Adrenal gland (tissue), 5 donors: ENCODE results near the gene LCN10.

Source experiments
- CTCF ChIP-seq, 6 experiments: fragments of 450-650 bp in 4 of 6; fragments of 200-600 bp in 2 of 6; sonication (generic) in 1 of 6; IDR thresholded peaks; 1 replicate in 5 of 6; 2 replicates in 1 of 6; pipeline versions ENCODE4 v1.5.1 to v1.8.0; 2016 to 2021; ENCODE audit warnings: antibody characterized with exemption in 6 of 6, mild to moderate bottlenecking in 2 of 6, moderate library complexity in 1 of 6
- POLR2A ChIP-seq, 2 donors: fragments of 450-650 bp; IDR thresholded peaks; one replicate each; pipeline ENCODE4 v1.6.1; 2017; ENCODE audit warnings: antibody characterized with exemption in 2 of 2, mild to moderate bottlenecking in 2 of 2, moderate library complexity in 1 of 2
- donor health status: DM: no; HTN: no; CAD: no.

DNA sequence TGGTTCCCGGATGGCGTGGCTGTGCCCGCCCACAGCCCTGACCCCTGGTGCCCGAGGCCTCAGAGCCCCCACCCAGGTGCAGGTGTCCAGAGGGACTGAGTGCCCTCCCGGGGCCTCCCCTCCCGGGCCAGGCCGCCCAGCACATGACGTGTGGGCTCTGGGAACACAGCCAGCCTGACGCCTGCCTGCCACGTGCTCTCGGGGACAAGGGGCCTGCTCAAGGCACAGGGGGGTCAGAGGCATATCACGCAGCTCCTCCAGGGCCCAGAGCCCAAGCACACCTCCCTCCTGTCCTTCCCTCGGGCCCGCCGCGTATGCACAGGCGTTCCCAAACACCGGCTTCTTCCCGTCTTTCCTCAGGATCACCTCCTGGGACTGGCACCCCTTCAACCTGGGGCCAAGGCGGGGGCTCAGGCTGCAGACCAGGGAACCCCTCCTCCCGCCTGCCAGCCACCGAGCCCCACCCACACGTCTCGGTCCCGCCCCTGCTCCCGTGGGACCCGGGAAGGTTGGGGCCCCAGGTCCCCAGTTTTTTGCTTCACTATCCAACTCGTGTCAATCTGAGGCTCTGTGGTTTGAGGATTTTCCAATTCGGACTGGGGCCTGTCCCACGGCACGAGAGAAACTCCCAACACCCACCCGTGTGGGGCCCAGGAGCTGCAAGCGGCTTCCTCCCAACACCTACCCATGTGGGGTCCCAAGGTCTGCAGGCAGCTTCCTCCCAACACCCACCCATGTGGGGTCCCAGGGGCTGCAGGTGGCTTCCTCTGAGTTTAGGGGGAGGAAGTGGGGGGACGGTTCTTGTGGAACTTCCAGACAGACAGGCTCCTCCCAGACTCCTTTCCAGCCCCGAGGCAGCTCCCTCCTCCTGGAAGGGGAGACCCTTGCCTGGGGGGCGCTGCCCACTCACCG, 1.5 kb downstream of the LCN10 start:
- no peak for TF ChIP-seq CTCF (IDR thresholded peaks at IDR 0.05)
- TF ChIP-seq POLR2A (IDR thresholded peaks at IDR 0.05): no peak
